LoVo (cell line): ENCODE measurements around the gene MED26.

ENCODE experiments used
- DNase-seq: peaks from one replicate; pipeline ENCODE4 v3.0.0-alpha.2; 2016; ENCODE audit warnings: low spot score

The MED26 gene

GRCh38 chr19:16588824-16589577 lies 39.0 kb downstream of the MED26 start:
- DNase-seq = no peak

GRCh38 chr19:16587833-16588823 lies 39.9 kb downstream of the MED26 start:
- DNase-seq = no peak

- DNase-seq = no peak
Measured at GRCh38 chr19:16586991-16587832, 40.8 kb downstream of the MED26 start.

- DNase-seq = no peak
Measured at GRCh38 chr19:16586477-16586871, 41.5 kb downstream of the MED26 start.

- DNase-seq = no peak
Measured at GRCh38 chr19:16585808-16586476, 42.1 kb downstream of the MED26 start.

- no peak for DNase-seq
Measured at GRCh38 chr19:16585094-16585801, 42.8 kb downstream of the MED26 start.

- no peak for DNase-seq
Measured at GRCh38 chr19:16584248-16585093, 43.5 kb downstream of the MED26 start.

GRCh38 chr19:16582486-16583261 lies 45.3 kb downstream of the MED26 start:
- no peak for DNase-seq

- no peak for DNase-seq
Measured at GRCh38 chr19:16581971-16582343, 46.0 kb downstream of the MED26 start.

GRCh38 chr19:16581145-16581970 lies 46.6 kb downstream of the MED26 start:
- no peak for DNase-seq

- no peak for DNase-seq
Measured at GRCh38 chr19:16579381-16579780, 48.6 kb downstream of the MED26 start.

GRCh38 chr19:16577531-16577985 lies 50.4 kb downstream of the MED26 start:
- DNase-seq = no peak

- DNase-seq = no peak
Measured at GRCh38 chr19:16576690-16577530, 51.1 kb downstream of the MED26 start.

GRCh38 chr19:16575861-16576689 lies 51.9 kb downstream of the MED26 start:
- no peak for DNase-seq

- no peak for DNase-seq
Measured at GRCh38 chr19:16575282-16575681, 52.7 kb downstream of the MED26 start.

GRCh38 chr19:16573925-16574324 lies 54.1 kb downstream of the MED26 start:
- no peak for DNase-seq
